Amniotic epithelial cell (primary cell): ENCODE measurements around the gene MSANTD1.

Experiments
- DNase-seq: peaks from one replicate; pipeline ENCODE4 v3.0.0-alpha.2; 2010; ENCODE audit warnings: low read depth

MSANTD1 gene

GRCh38 chr4:3248811-3249661 is at the start of gene MSANTD1:
Gene MSANTD1, plus strand, starts transcription at chr4:3249159. Its CDS starts 64 bp downstream, at chr4:3249223.
- peak; percentile 78 for DNase-seq

GRCh38 chr4:3199653-3200422 is 49.1 kb upstream of the MSANTD1 start:
- peak; percentile 33 for DNase-seq

GRCh38 chr4:3200423-3201090 is 48.4 kb upstream of the MSANTD1 start:
- DNase-seq = no peak

- peak; percentile 10 for DNase-seq
Measured at GRCh38 chr4:3201718-3202702, 46.9 kb upstream of the MSANTD1 start.

GRCh38 chr4:3202836-3203820 is 45.8 kb upstream of the MSANTD1 start:
- no peak for DNase-seq

- peak; percentile 23 for DNase-seq
Measured at GRCh38 chr4:3203971-3204431, 45.0 kb upstream of the MSANTD1 start.

GRCh38 chr4:3205995-3206394 is 43.0 kb upstream of the MSANTD1 start:
- DNase-seq = no peak

GRCh38 chr4:3206439-3207100 is 42.4 kb upstream of the MSANTD1 start:
- DNase-seq = no peak

GRCh38 chr4:3207531-3208037 is 41.4 kb upstream of the MSANTD1 start:
- DNase-seq = peak; percentile 86

GRCh38 chr4:3208826-3209225 is 40.1 kb upstream of the MSANTD1 start:
- no peak for DNase-seq

GRCh38 chr4:3209551-3210325 is 39.2 kb upstream of the MSANTD1 start:
- no peak for DNase-seq

GRCh38 chr4:3210467-3210866 is 38.5 kb upstream of the MSANTD1 start:
- no peak for DNase-seq

- no peak for DNase-seq
Measured at GRCh38 chr4:3211866-3212265, 37.1 kb upstream of the MSANTD1 start.

GRCh38 chr4:3212391-3213105 is 36.4 kb upstream of the MSANTD1 start:
- no peak for DNase-seq

GRCh38 chr4:3213106-3213425 is 35.9 kb upstream of the MSANTD1 start:
- no peak for DNase-seq

GRCh38 chr4:3213661-3214250 is 35.2 kb upstream of the MSANTD1 start:
- DNase-seq = no peak

- DNase-seq = no peak
Measured at GRCh38 chr4:3215256-3215655, 33.7 kb upstream of the MSANTD1 start.

- DNase-seq = no peak
Measured at GRCh38 chr4:3215733-3216132, 33.2 kb upstream of the MSANTD1 start.
